GM12878 (cell line): ENCODE measurements around the gene CHCHD3.

Source experiments
- ETV6 ChIP-seq, 2 experiments: fragments of 450-650 bp in 1 of 2; IDR thresholded peaks in 1 of 2; conservative IDR thresholded peaks in 1 of 2; 2 replicates each; pipeline ENCODE4 v1.6.1; 2014; ENCODE audit warnings: antibody characterized with exemption in 1 of 2, borderline replicate concordance in 1 of 2, low read depth in 1 of 2, mild to moderate bottlenecking in 1 of 2, moderate library complexity in 1 of 2
- EZH2 ChIP-seq: IDR thresholded peaks from 2 replicates; pipeline ENCODE4 v1.6.1; 2012; ENCODE audit warnings: low read depth, mild to moderate bottlenecking, control low read depth, inconsistent platforms, low read length, borderline replicate concordance; ENCODE audit not compliant: control insufficient read depth
- MTA2 ChIP-seq: fragments of 450-650 bp; IDR thresholded peaks from 2 replicates; pipeline ENCODE4 v1.6.1; 2016; ENCODE audit warnings: low read depth, mild to moderate bottlenecking, moderate library complexity
- NFXL1 ChIP-seq: fragments of 450-650 bp; IDR thresholded peaks from 2 replicates; pipeline ENCODE4 v1.6.1; 2017; ENCODE audit warnings: antibody characterized with exemption, mild to moderate bottlenecking, borderline replicate concordance
- POLR2AphosphoS5 ChIP-seq: IDR thresholded peaks from 2 replicates; pipeline ENCODE4 v1.6.1; 2011; ENCODE audit warnings: mild to moderate bottlenecking, low read length, inconsistent platforms
- SMC3 ChIP-seq: IDR thresholded peaks from 2 replicates; pipeline ENCODE4 v1.6.1; 2011; ENCODE audit warnings: low read length, improper control_type of control experiment, borderline replicate concordance
- ZZZ3 ChIP-seq: IDR thresholded peaks from 2 replicates; pipeline ENCODE4 v1.6.1; 2011; ENCODE audit warnings: low read depth; ENCODE audit not compliant: control insufficient read depth, insufficient read length
- TF ChIP-seq, protein P1 (sequence below): fragments of 450-650 bp; IDR thresholded peaks from 2 replicates; pipeline ENCODE4 v1.6.1; 2017; ENCODE audit warnings: mild to moderate bottlenecking, low read depth, inconsistent platforms; ENCODE audit not compliant: poor library complexity, severe bottlenecking
- TF ChIP-seq, protein P2 (sequence below): IDR thresholded peaks from 2 replicates; pipeline ENCODE4 v1.6.1; 2011; ENCODE audit warnings: borderline replicate concordance, low read depth, mild to moderate bottlenecking, moderate library complexity, mixed read lengths, low read length; ENCODE audit not compliant: insufficient read depth; ENCODE audit errors: extremely low read length
- TF ChIP-seq, protein P3 (sequence below), 3 experiments: IDR thresholded peaks in 2 of 3; conservative IDR thresholded peaks in 1 of 3; 2 replicates each; pipeline ENCODE4 v1.5.1; 2011; ENCODE audit warnings: low read depth in 3 of 3, low read length in 3 of 3, mild to moderate bottlenecking in 3 of 3, control low read depth in 2 of 3, moderate library complexity in 2 of 3, inconsistent platforms in 1 of 3, mixed read lengths in 1 of 3; ENCODE audit not compliant: control insufficient read depth in 2 of 3, insufficient read depth in 1 of 3; ENCODE audit errors: extremely low read depth in 1 of 3
- TF ChIP-seq, protein P4 (sequence below): IDR thresholded peaks from 2 replicates; pipeline ENCODE4 v1.6.1; 2012; ENCODE audit warnings: mild to moderate bottlenecking, low read depth, low read length
- TF ChIP-seq, protein P5 (sequence below): IDR thresholded peaks from 2 replicates; pipeline ENCODE4 v1.6.1; 2011; ENCODE audit warnings: low read depth, low read length, improper control_type of control experiment, borderline replicate concordance

DNA sequence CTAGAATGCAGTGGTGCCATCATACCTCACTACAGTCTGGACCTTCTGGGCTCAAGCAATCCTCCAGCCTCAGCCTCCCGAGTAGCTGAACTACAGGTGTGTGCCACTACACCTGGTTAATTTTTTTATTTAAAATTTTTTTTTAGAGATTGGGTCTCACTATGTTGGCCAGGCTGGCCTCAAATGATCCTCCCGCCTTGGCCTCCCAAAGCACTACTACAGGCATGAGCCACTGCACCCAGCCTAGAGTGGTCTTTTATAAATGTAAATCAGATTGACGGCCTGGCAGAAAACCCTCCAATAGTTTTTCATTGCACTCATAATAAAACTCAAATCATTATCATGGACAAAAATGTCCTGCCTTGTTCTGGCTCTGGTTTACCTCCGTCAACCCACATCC is 303.9 kb downstream of the CHCHD3 start:
- TF ChIP-seq, protein P1, sequence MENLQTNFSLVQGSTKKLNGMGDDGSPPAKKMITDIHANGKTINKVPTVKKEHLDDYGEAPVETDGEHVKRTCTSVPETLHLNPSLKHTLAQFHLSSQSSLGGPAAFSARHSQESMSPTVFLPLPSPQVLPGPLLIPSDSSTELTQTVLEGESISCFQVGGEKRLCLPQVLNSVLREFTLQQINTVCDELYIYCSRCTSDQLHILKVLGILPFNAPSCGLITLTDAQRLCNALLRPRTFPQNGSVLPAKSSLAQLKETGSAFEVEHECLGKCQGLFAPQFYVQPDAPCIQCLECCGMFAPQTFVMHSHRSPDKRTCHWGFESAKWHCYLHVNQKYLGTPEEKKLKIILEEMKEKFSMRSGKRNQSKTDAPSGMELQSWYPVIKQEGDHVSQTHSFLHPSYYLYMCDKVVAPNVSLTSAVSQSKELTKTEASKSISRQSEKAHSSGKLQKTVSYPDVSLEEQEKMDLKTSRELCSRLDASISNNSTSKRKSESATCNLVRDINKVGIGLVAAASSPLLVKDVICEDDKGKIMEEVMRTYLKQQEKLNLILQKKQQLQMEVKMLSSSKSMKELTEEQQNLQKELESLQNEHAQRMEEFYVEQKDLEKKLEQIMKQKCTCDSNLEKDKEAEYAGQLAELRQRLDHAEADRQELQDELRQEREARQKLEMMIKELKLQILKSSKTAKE = no peak
- TF ChIP-seq, protein P2, sequence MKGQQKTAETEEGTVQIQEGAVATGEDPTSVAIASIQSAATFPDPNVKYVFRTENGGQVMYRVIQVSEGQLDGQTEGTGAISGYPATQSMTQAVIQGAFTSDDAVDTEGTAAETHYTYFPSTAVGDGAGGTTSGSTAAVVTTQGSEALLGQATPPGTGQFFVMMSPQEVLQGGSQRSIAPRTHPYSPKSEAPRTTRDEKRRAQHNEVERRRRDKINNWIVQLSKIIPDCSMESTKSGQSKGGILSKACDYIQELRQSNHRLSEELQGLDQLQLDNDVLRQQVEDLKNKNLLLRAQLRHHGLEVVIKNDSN = no peak
- TF ChIP-seq, protein P3, sequence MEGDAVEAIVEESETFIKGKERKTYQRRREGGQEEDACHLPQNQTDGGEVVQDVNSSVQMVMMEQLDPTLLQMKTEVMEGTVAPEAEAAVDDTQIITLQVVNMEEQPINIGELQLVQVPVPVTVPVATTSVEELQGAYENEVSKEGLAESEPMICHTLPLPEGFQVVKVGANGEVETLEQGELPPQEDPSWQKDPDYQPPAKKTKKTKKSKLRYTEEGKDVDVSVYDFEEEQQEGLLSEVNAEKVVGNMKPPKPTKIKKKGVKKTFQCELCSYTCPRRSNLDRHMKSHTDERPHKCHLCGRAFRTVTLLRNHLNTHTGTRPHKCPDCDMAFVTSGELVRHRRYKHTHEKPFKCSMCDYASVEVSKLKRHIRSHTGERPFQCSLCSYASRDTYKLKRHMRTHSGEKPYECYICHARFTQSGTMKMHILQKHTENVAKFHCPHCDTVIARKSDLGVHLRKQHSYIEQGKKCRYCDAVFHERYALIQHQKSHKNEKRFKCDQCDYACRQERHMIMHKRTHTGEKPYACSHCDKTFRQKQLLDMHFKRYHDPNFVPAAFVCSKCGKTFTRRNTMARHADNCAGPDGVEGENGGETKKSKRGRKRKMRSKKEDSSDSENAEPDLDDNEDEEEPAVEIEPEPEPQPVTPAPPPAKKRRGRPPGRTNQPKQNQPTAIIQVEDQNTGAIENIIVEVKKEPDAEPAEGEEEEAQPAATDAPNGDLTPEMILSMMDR (IDR thresholded peaks at IDR 0.05 in 2 of 3, conservative IDR thresholded peaks at IDR 0.05 in 1 of 3; ENCODE audit: control insufficient read depth in 2 of 3, extremely low read depth in 1 of 3, insufficient read depth in 1 of 3, low read depth in 3 of 3, low read length in 3 of 3) = no peak
- TF ChIP-seq ZZZ3 (no peak), SMC3 (no peak), MTA2 (no peak), POLR2AphosphoS5 (no peak), ETV6 (conservative IDR thresholded peaks at IDR 0.05 in 1 of 2, IDR thresholded peaks at IDR 0.05 in 1 of 2; ENCODE audit: borderline replicate concordance in 1 of 2, low read depth in 1 of 2) (no peak), NFXL1 (no peak), EZH2 (no peak)
- TF ChIP-seq, protein P4, sequence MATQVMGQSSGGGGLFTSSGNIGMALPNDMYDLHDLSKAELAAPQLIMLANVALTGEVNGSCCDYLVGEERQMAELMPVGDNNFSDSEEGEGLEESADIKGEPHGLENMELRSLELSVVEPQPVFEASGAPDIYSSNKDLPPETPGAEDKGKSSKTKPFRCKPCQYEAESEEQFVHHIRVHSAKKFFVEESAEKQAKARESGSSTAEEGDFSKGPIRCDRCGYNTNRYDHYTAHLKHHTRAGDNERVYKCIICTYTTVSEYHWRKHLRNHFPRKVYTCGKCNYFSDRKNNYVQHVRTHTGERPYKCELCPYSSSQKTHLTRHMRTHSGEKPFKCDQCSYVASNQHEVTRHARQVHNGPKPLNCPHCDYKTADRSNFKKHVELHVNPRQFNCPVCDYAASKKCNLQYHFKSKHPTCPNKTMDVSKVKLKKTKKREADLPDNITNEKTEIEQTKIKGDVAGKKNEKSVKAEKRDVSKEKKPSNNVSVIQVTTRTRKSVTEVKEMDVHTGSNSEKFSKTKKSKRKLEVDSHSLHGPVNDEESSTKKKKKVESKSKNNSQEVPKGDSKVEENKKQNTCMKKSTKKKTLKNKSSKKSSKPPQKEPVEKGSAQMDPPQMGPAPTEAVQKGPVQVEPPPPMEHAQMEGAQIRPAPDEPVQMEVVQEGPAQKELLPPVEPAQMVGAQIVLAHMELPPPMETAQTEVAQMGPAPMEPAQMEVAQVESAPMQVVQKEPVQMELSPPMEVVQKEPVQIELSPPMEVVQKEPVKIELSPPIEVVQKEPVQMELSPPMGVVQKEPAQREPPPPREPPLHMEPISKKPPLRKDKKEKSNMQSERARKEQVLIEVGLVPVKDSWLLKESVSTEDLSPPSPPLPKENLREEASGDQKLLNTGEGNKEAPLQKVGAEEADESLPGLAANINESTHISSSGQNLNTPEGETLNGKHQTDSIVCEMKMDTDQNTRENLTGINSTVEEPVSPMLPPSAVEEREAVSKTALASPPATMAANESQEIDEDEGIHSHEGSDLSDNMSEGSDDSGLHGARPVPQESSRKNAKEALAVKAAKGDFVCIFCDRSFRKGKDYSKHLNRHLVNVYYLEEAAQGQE = no peak
- TF ChIP-seq, protein P5, sequence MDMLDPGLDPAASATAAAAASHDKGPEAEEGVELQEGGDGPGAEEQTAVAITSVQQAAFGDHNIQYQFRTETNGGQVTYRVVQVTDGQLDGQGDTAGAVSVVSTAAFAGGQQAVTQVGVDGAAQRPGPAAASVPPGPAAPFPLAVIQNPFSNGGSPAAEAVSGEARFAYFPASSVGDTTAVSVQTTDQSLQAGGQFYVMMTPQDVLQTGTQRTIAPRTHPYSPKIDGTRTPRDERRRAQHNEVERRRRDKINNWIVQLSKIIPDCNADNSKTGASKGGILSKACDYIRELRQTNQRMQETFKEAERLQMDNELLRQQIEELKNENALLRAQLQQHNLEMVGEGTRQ = no peak
